MM.1S (cell line): ENCODE results near the gene MVB12A.
A peak's percentile ranks its signal among the peaks of the same experiment; 100 is the strongest.

Experiments
- DNase-seq: peaks from one replicate; pipeline ENCODE4 v3.0.0-alpha.2; 2015
- H2AFZ ChIP-seq: fragments of 300-600 bp; sonication (generic); 2 replicates; pipeline ENCODE4 v1.6.0; 2016; ENCODE audit warnings: antibody characterized with exemption, low read length
- H3F3A ChIP-seq: fragments of 300-600 bp; sonication (generic); 2 replicates; pipeline ENCODE4 v1.6.1; 2016; ENCODE audit warnings: mild to moderate bottlenecking, antibody characterized with exemption, low read length, moderate library complexity, mixed read lengths; ENCODE audit not compliant: insufficient read depth
- H3K27ac ChIP-seq: fragments of 300-600 bp; sonication (generic); 2 replicates; pipeline ENCODE4 v1.5.1; 2016; ENCODE audit warnings: mild to moderate bottlenecking, low read length
- H3K27me3 ChIP-seq: fragments of 300-600 bp; sonication (generic); replicated peaks from 2 replicates; pipeline ENCODE4 v1.6.0; 2016; ENCODE audit warnings: low read length; ENCODE audit not compliant: insufficient read depth
- H3K36me3 ChIP-seq: fragments of 300-600 bp; sonication (generic); replicated peaks from 2 replicates; pipeline ENCODE4 v1.6.1; 2016; ENCODE audit warnings: mild to moderate bottlenecking, low read length, mixed read lengths; ENCODE audit not compliant: insufficient read depth
- H3K4me1 ChIP-seq: fragments of 300-600 bp; sonication (generic); 2 replicates; pipeline ENCODE4 v1.6.1; 2016; ENCODE audit warnings: low read length, mixed read lengths
- H3K4me2 ChIP-seq: fragments of 300-600 bp; sonication (generic); 2 replicates; pipeline ENCODE4 v1.6.0; 2016; ENCODE audit warnings: low read depth, low read length
- H3K4me3 ChIP-seq: fragments of 300-600 bp; sonication (generic); 2 replicates; pipeline ENCODE4 v1.5.1; 2016; ENCODE audit warnings: low read length, mixed read lengths
- H3K79me2 ChIP-seq: fragments of 300-600 bp; sonication (generic); 2 replicates; pipeline ENCODE4 v1.6.1; 2016; ENCODE audit warnings: mixed run types, low read length, mixed read lengths
- H3K9ac ChIP-seq: fragments of 300-600 bp; sonication (generic); 2 replicates; pipeline ENCODE4 v1.6.1; 2016; ENCODE audit warnings: low read length, mixed read lengths
- H3K9me2 ChIP-seq: fragments of 300-600 bp; sonication (generic); replicated peaks from 2 replicates; pipeline ENCODE4 v1.6.1; 2016; ENCODE audit warnings: mild to moderate bottlenecking, low read length, mixed read lengths; ENCODE audit not compliant: insufficient read depth
- H3K9me3 ChIP-seq: fragments of 300-600 bp; sonication (generic); replicated peaks from 2 replicates; pipeline ENCODE4 v1.6.1; 2016; ENCODE audit warnings: mild to moderate bottlenecking, low read length, mixed read lengths; ENCODE audit not compliant: insufficient read depth
- H4K20me1 ChIP-seq: fragments of 300-600 bp; sonication (generic); 2 replicates; pipeline ENCODE4 v1.6.1; 2016; ENCODE audit warnings: mild to moderate bottlenecking, low read length, moderate library complexity, mixed read lengths; ENCODE audit not compliant: insufficient read depth
- CTCF ChIP-seq: fragments of 300-600 bp; sonication (generic); IDR thresholded peaks from 2 replicates; pipeline ENCODE4 v1.5.1; 2016; ENCODE audit warnings: antibody characterized with exemption, low read length, mixed read lengths
- EZH2 ChIP-seq: fragments of 300-600 bp; sonication (generic); optimal IDR thresholded peaks from 2 replicates; pipeline ENCODE3; 2017; ENCODE audit warnings: low read depth, mild to moderate bottlenecking, antibody characterized with exemption, low read length, mixed read lengths
- EZH2phosphoT487 ChIP-seq: fragments of 300-600 bp; sonication (generic); IDR thresholded peaks from 2 replicates; pipeline ENCODE4 v1.6.1; 2018; ENCODE audit warnings: antibody characterized with exemption, low read length

The MVB12A gene

DNA sequence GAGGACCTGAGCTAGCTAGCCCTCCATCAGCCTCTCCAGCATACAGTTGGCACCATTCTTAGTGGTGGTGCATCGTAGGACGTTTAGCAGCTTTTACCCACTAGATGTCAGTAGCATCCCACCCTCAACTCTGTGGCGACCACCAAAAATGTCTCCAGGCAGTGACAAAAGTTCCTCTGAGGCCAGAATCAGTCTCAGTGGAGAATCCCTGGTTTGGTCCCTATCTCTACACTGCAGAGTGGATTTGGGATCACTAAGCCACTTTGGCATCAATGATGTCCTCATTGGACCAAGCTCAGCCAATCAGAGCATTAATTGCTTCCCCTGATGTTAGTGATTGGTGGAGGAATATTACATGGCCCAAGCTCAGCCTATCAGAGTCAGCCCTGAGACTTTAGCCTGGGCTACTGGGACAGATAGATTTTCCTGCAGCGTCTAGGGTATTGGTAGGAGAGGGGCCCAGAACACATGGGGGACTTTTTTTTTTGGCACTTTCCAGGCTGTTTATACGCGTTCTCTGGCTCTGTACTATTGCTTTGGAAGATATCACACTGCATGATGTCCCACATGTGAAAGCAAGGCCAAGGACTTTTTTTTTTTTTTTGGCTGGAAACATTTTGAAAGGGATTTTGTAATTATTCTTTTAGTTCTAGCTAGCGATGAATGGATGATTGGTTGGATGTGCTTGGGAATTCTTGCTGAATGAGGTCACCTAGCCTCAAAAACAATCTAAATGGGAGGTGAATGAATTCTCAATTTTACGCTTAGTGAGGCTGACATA lies 21.6 kb downstream of the MVB12A start:
- no peaks in the 10 kb centered on the region for H3K9me2 ChIP-seq
- no peaks in the 10 kb centered on the region for H3K9me3 ChIP-seq
- H3K27me3 ChIP-seq: peaks cover 48% of the 10 kb centered on the region
- H2AFZ ChIP-seq: no peak overlapping the region
- H3K79me2 ChIP-seq: no peaks in the 10 kb centered on the region
- no peak overlapping the region for H3K9ac ChIP-seq
- no peaks in the 10 kb centered on the region for H3K4me1 ChIP-seq
- no peak for DNase-seq
- no peaks in the 10 kb centered on the region for H3K36me3 ChIP-seq
- H3K27ac ChIP-seq: no peak overlapping the region
- H3F3A ChIP-seq: no peaks in the 10 kb centered on the region
- TF ChIP-seq CTCF (peak; percentile 30), EZH2 (no peak)
- no peak overlapping the region for H3K4me3 ChIP-seq
- no peaks in the 10 kb centered on the region for H4K20me1 ChIP-seq
- H3K4me2 ChIP-seq: no peak overlapping the region

GRCh38 chr19:17445526-17446165 lies 25.8 kb downstream of the MVB12A start:
- H3K9me2 ChIP-seq: no peaks in the 10 kb centered on the region
- H3K9ac ChIP-seq: no peak overlapping the region
- H3K36me3 ChIP-seq: no peaks in the 10 kb centered on the region
- no peak overlapping the region for H3K4me2 ChIP-seq
- no peaks in the 10 kb centered on the region for H3K79me2 ChIP-seq
- H2AFZ ChIP-seq: no peak overlapping the region
- H4K20me1 ChIP-seq: no peaks in the 10 kb centered on the region
- H3K4me3 ChIP-seq: no peak overlapping the region
- no peak for TF ChIP-seq EZH2phosphoT487
- TF ChIP-seq EZH2: no peak
- H3K27ac ChIP-seq: no peak overlapping the region
- DNase-seq: no peak
- no peaks in the 10 kb centered on the region for H3F3A ChIP-seq
- H3K27me3 ChIP-seq: peaks cover 51% of the 10 kb centered on the region
- H3K4me1 ChIP-seq: peaks cover 5% of the 10 kb centered on the region
- H3K9me3 ChIP-seq: no peaks in the 10 kb centered on the region

- TF ChIP-seq EZH2: no peak
- no peak for TF ChIP-seq CTCF
- no peak for TF ChIP-seq EZH2phosphoT487
- H3K9me2 ChIP-seq: no peaks in the 10 kb centered on the region
- H3K36me3 ChIP-seq: no peaks in the 10 kb centered on the region
- H3K9me3 ChIP-seq: no peaks in the 10 kb centered on the region
- H3K4me3 ChIP-seq: no peak overlapping the region
- H3K27ac ChIP-seq: no peak overlapping the region
- H2AFZ ChIP-seq: no peak overlapping the region
- peaks cover 41% of the 10 kb centered on the region for H3K27me3 ChIP-seq
- H3K9ac ChIP-seq: no peak overlapping the region
- no peaks in the 10 kb centered on the region for H3K79me2 ChIP-seq
- H3K4me1 ChIP-seq: peaks cover 5% of the 10 kb centered on the region
- no peak for DNase-seq
- no peaks in the 10 kb centered on the region for H3F3A ChIP-seq
- H4K20me1 ChIP-seq: no peaks in the 10 kb centered on the region
- no peak overlapping the region for H3K4me2 ChIP-seq
These were observed 27.9 kb downstream of the MVB12A start for GRCh38 chr19:17447704-17448130.
